Endothelial cell of umbilical vein (primary cell): Measurements from ENCODE around the gene GOLPH3. TPM values are rescaled to one million over a fixed set of nuclear protein-coding genes. Genes with fewer than 3 reads are reported as not detected.

Experiments
- BruUV-seq: library from RNA; stranded (reverse); fragments of 400-500 nt; replicated peaks from 2 replicates; lab custom pipeline; 2021; lab: Mats Ljungman, UMichigan
- CTCF ChIA-PET: fragments of 300-600, 350-600 bp; sonication (Branson Sonifier 250); formaldehyde crosslinking; loops from one replicate; lab custom pipeline; 2021; ENCODE audit warnings: antibody characterized with exemption, inconsistent platforms; lab: Charles Lee
- POLR2A ChIA-PET: fragments of 300-600, 350-600 bp; sonication (Branson Sonifier 250); formaldehyde crosslinking; loops from one replicate; lab custom pipeline; 2021; ENCODE audit warnings: antibody characterized with exemption, inconsistent platforms; lab: Charles Lee
- DNase-seq: peaks from one replicate; pipeline ENCODE4 v3.0.0-alpha.2; 2011; ENCODE audit warnings: low read depth, low spot score
- FAIRE-seq: peaks from 2 replicates; lab custom pipeline; 2011; peaks lifted over from hg19 to GRCh38; lab: Jason Lieb, UNC
- H2AFZ ChIP-seq: 2 replicates; pipeline ENCODE4 v1.6.0; 2012; ENCODE audit warnings: low read depth, low read length, control low read depth, inconsistent platforms
- H3K27ac ChIP-seq: 2 replicates; pipeline ENCODE4 v1.5.1; 2011; ENCODE audit warnings: low read depth, mild to moderate bottlenecking, control low read depth, low read length, moderate library complexity; ENCODE audit not compliant: insufficient read depth
- H3K27me3 ChIP-seq, 2 experiments: 2 replicates each; pipeline versions ENCODE4 v1.6.0 to v1.6.1; 2011; ENCODE audit warnings: low read length in 2 of 2, mixed read lengths in 1 of 2; ENCODE audit not compliant: control insufficient read depth in 2 of 2, insufficient read depth in 2 of 2
- H3K36me3 ChIP-seq, 2 experiments: 2 replicates in 1 of 2; 3 replicates in 1 of 2; pipeline ENCODE4 v1.5.1; 2011; ENCODE audit warnings: low read length in 2 of 2, mild to moderate bottlenecking in 1 of 2, moderate library complexity in 1 of 2; ENCODE audit not compliant: control insufficient read depth in 2 of 2, insufficient read depth in 2 of 2; ENCODE audit errors: extremely low read depth in 1 of 2
- H3K4me1 ChIP-seq: 3 replicates; pipeline ENCODE4 v1.5.1; 2011; ENCODE audit warnings: mild to moderate bottlenecking, low read length; ENCODE audit not compliant: control insufficient read depth, insufficient read depth; ENCODE audit errors: extremely low read depth
- H3K4me2 ChIP-seq: 2 replicates; pipeline ENCODE4 v1.6.1; 2011; ENCODE audit warnings: low read length, control low read depth, mixed read lengths; ENCODE audit not compliant: insufficient read depth
- H3K4me3 ChIP-seq, 3 experiments: fragments of 200-600 bp in 1 of 3; sonication (generic), shearing (Covaris generic) in 1 of 3; replicated peaks in 1 of 3; 2 replicates each; pipeline ENCODE4 v1.5.1; 2011 to 2016; ENCODE audit warnings: control low read depth in 3 of 3, low read length in 3 of 3, mild to moderate bottlenecking in 2 of 3, inconsistent platforms in 1 of 3, low read depth in 1 of 3, moderate library complexity in 1 of 3; ENCODE audit not compliant: insufficient read depth in 1 of 3
- H3K79me2 ChIP-seq: 2 replicates; pipeline ENCODE4 v1.6.0; 2012; ENCODE audit warnings: low read length, inconsistent platforms; ENCODE audit not compliant: control insufficient read depth, insufficient read depth
- H3K9ac ChIP-seq: replicated peaks from 2 replicates; pipeline ENCODE3; 2011; ENCODE audit warnings: low read length, control low read depth; ENCODE audit not compliant: insufficient read depth; ENCODE audit errors: extremely low read depth
- H3K9me1 ChIP-seq: replicated peaks from 3 replicates; pipeline ENCODE4 v1.6.0; 2011; ENCODE audit warnings: mild to moderate bottlenecking, low read length; ENCODE audit not compliant: control insufficient read depth, insufficient read depth; ENCODE audit errors: extremely low read depth
- H3K9me3 ChIP-seq: replicated peaks from 2 replicates; pipeline ENCODE4 v1.5.1; 2012; ENCODE audit warnings: low read length, inconsistent platforms; ENCODE audit not compliant: control insufficient read depth, insufficient read depth
- H4K20me1 ChIP-seq: replicated peaks from 2 replicates; pipeline ENCODE3; 2011; ENCODE audit warnings: mild to moderate bottlenecking, low read length; ENCODE audit not compliant: control insufficient read depth, insufficient read depth; ENCODE audit errors: extremely low read depth
- EZH2 ChIP-seq: IDR thresholded peaks from 2 replicates; pipeline ENCODE4 v1.6.1; 2012; ENCODE audit warnings: borderline replicate concordance, low read depth, mild to moderate bottlenecking, moderate library complexity, low read length, inconsistent platforms; ENCODE audit not compliant: severe bottlenecking
- FOS ChIP-seq: IDR thresholded peaks from 2 replicates; pipeline ENCODE4 v1.6.1; 2011; ENCODE audit warnings: mild to moderate bottlenecking, low read length, moderate library complexity, borderline replicate concordance; ENCODE audit not compliant: insufficient read depth
- GATA2 ChIP-seq: IDR thresholded peaks from 2 replicates; pipeline ENCODE4 v1.7.0; 2011; ENCODE audit warnings: low read depth, mild to moderate bottlenecking, moderate library complexity, mixed read lengths, low read length; ENCODE audit not compliant: insufficient read length, insufficient read depth
- JUN ChIP-seq: IDR thresholded peaks from 2 replicates; pipeline ENCODE4 v1.6.1; 2011; ENCODE audit warnings: borderline replicate concordance, low read depth; ENCODE audit not compliant: insufficient read length, insufficient read depth
- MYC ChIP-seq: IDR thresholded peaks from one replicate; pipeline ENCODE4 v1.6.1; 2011; ENCODE audit warnings: mild to moderate bottlenecking, low read depth, low read length
- POLR2A ChIP-seq: IDR thresholded peaks from 2 replicates; pipeline ENCODE4 v1.6.1; 2012; ENCODE audit warnings: low read depth, mild to moderate bottlenecking, control low read depth, low read length
- POLR2AphosphoS5 ChIP-seq: IDR thresholded peaks from 2 replicates; pipeline ENCODE4 v1.6.1; 2012; ENCODE audit warnings: low read depth, mild to moderate bottlenecking, control low read depth, low read length, moderate library complexity; ENCODE audit not compliant: insufficient read depth
- dilution Hi-C: fragments of 300-500 bp; cut with MboI; formaldehyde crosslinking; loops from one replicate; pipeline ENCODE4 v1.15.0; 2019; ENCODE audit warnings: low sequenced_read_pairs; ENCODE audit not compliant: extremely low pct_ligation_motif_present
- intact Hi-C: fragments of 100-400 bp; cut with micrococcal nuclease; formaldehyde crosslinking; loops from one replicate; pipeline ENCODE4 v1.10.0; 2022
- polyA plus RNA-seq, 4 experiments: library from polyadenylated mRNA; depleted of rRNA in 3 of 4; stranded (reverse) in 3 of 4; unstranded in 1 of 4; fragments of >200 nt; gene quantifications; 2 replicates each; pipeline versions ENCODE4 v1.2.1 to v1.2.3, GENCODE V29; 2011 to 2012; ENCODE audit warnings: missing spikeins in 1 of 4
- total RNA-seq: library from RNA; stranded (reverse); gene quantifications from 2 replicates; pipeline ENCODE4 v1.2.3, GENCODE V29; 2021
- TF ChIP-seq, protein P1 (sequence below): IDR thresholded peaks from 2 replicates; pipeline ENCODE4 v1.6.1; 2011; ENCODE audit not compliant: insufficient read depth, insufficient read length
- TF ChIP-seq, protein P2 (sequence below), 2 donors: IDR thresholded peaks; 1 replicate in 1 of 2; 2 replicates in 1 of 2; pipeline ENCODE4 v1.5.1; 2011; ENCODE audit warnings: low read length in 2 of 2, mild to moderate bottlenecking in 2 of 2, moderate library complexity in 2 of 2, control low read depth in 1 of 2, inconsistent platforms in 1 of 2, low read depth in 1 of 2; ENCODE audit not compliant: insufficient read depth in 1 of 2; ENCODE audit errors: extremely low read depth in 1 of 2

GOLPH3 gene
- total and polyA plus RNA-seq, 2 donors (not counting 3 experiments of a cell fraction or from before 2014, with no cell fraction given), result 38.1 to 70.2 TPM

DNA sequence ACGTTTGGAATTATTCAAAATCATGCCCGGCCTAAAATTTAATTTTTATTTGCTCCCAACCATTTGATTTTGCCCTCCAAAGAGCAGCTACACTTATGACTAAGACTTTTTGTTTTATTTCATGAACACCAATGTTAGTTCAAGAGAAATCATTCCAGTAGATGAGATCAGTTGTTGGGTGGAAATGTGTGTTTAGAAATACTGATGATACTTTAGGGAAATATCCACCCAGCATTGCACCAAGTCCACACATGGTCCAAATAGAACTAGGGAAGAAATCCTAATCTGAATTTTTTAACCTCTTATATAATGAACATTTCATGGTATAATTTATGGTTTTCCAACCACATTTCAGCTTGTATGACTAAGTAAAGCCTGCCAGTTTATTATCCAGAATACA lies 28.3 kb upstream of the GOLPH3 start:
- Histone ChIP-seq H3K4me2 (no peak overlapping the region), H3K27ac (no peak overlapping the region), H3K4me1 (peaks cover 9% of the 10 kb centered on the region), H2AFZ (no peak overlapping the region), H3K79me2 (no peaks in the 10 kb centered on the region), H3K4me3 (no peak overlapping the region), H4K20me1 (no peaks in the 10 kb centered on the region), H3K9ac (no peak overlapping the region), H3K36me3 (no peaks in the 10 kb centered on the region), H3K27me3 (no peaks in the 10 kb centered on the region), H3K9me1 (no peaks in the 10 kb centered on the region), H3K9me3 (no peaks in the 10 kb centered on the region)
- no TSS peak for BruUV-seq
- ChIA-PET CTCF (no interaction called here), POLR2A (no interaction called here)
- dilution Hi-C loops, result no loop called here
- intact Hi-C loops, result no loop called here
- TF ChIP-seq JUN (no peak), POLR2A (no peak), MYC (no peak), EZH2 (no peak)
- FAIRE-seq (no peak), DNase-seq (no peak)

DNA sequence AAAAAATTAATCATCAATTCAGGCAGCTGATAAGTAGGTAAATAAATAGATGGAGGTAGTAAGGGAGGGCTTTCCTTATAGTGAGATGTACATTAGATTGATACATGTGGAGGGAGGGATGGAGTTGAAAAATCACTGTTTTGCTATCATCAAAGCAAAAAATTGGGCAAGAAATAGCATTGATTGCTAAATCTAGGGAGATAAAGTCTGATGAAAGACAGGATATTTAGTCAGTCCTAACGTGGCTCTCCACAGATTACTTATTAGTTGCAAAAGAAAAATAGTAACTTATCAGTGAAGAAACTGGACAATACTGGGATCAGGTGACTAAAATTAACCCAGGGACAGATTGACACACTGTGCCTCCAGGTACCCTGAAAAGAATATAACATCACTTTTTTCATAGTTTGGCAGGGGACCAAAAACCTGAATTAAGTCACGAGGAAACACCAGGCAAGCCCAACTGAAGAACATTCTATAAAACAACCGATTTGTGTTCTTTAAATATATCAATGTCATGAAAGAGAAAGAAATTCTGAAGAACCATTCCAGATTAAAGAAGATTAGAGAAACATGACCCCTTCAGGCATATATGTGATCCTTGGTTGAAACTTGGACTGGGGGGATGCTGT lies 27.1 kb upstream of the GOLPH3 start:
- H3K27me3 ChIP-seq, result no peaks in the 10 kb centered on the region
- intact Hi-C loops (no loop called here), dilution Hi-C loops (no loop called here)
- no peak overlapping the region for H2AFZ ChIP-seq
- DNase-seq, result no peak
- H3K4me2 ChIP-seq, result no peak overlapping the region
- no peak overlapping the region for H3K4me3 ChIP-seq
- H3K9ac ChIP-seq, result no peak overlapping the region
- BruUV-seq, result no TSS peak
- TF ChIP-seq, protein P1, sequence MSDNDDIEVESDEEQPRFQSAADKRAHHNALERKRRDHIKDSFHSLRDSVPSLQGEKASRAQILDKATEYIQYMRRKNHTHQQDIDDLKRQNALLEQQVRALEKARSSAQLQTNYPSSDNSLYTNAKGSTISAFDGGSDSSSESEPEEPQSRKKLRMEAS, result no peak
- TF ChIP-seq EZH2 (no peak), POLR2AphosphoS5 (no peak), FOS (no peak), MYC (no peak), POLR2A (no peak), GATA2 (no peak), JUN (no peak)
- TF ChIP-seq, protein P2, sequence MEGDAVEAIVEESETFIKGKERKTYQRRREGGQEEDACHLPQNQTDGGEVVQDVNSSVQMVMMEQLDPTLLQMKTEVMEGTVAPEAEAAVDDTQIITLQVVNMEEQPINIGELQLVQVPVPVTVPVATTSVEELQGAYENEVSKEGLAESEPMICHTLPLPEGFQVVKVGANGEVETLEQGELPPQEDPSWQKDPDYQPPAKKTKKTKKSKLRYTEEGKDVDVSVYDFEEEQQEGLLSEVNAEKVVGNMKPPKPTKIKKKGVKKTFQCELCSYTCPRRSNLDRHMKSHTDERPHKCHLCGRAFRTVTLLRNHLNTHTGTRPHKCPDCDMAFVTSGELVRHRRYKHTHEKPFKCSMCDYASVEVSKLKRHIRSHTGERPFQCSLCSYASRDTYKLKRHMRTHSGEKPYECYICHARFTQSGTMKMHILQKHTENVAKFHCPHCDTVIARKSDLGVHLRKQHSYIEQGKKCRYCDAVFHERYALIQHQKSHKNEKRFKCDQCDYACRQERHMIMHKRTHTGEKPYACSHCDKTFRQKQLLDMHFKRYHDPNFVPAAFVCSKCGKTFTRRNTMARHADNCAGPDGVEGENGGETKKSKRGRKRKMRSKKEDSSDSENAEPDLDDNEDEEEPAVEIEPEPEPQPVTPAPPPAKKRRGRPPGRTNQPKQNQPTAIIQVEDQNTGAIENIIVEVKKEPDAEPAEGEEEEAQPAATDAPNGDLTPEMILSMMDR (IDR thresholded peaks at IDR 0.05; ENCODE audit: extremely low read depth in 1 of 2, insufficient read depth in 1 of 2, low read depth in 1 of 2, low read length in 2 of 2), result no peak
- no peaks in the 10 kb centered on the region for H3K79me2 ChIP-seq
- no peaks in the 10 kb centered on the region for H3K9me1 ChIP-seq
- CTCF ChIA-PET, result interaction anchor here (0.8 to 2.0 kb wide), 4 partner anchors 12 to 129 kb away, joined by 3 to 7 read pairs (median 3); no protein-coding TSS in a partner anchor
- peaks cover 9% of the 10 kb centered on the region for H3K4me1 ChIP-seq
- no peaks in the 10 kb centered on the region for H4K20me1 ChIP-seq
- no peak overlapping the region for H3K27ac ChIP-seq
- H3K36me3 ChIP-seq, result no peaks in the 10 kb centered on the region
- no peaks in the 10 kb centered on the region for H3K9me3 ChIP-seq
- no peak for FAIRE-seq
- POLR2A ChIA-PET, result no interaction called here
